Glutamatergic neuron (in vitro differentiated cells): ENCODE measurements around the gene LST1. TPM values are rescaled to one million over a fixed set of nuclear protein-coding genes. Genes with fewer than 3 reads are reported as not detected.
A peak's percentile ranks its signal among the peaks of the same experiment; 100 is the strongest.

Experiments used
- DNase-seq: peaks from one replicate; pipeline ENCODE4 v3.0.0; 2022
- H3K27ac Mint-ChIP-seq: one replicate; pipeline ENCODE4 v1.8.0; 2020; ENCODE audit warnings: mild to moderate bottlenecking, mixed read lengths, inconsistent platforms; ENCODE audit not compliant: unreplicated experiment
- H3K27me3 Mint-ChIP-seq: one replicate; pipeline ENCODE4 v1.8.0; 2020; ENCODE audit warnings: mild to moderate bottlenecking, moderate library complexity, mixed read lengths, inconsistent platforms; ENCODE audit not compliant: unreplicated experiment
- H3K36me3 Mint-ChIP-seq: one replicate; pipeline ENCODE4 v1.8.0; 2020; ENCODE audit warnings: mild to moderate bottlenecking, mixed read lengths, inconsistent platforms; ENCODE audit not compliant: unreplicated experiment
- H3K4me1 Mint-ChIP-seq: one replicate; pipeline ENCODE4 v1.8.0; 2020; ENCODE audit warnings: mild to moderate bottlenecking, low read depth, mixed read lengths, inconsistent platforms; ENCODE audit not compliant: unreplicated experiment
- H3K4me3 Mint-ChIP-seq: one replicate; pipeline ENCODE4 v1.8.0; 2020; ENCODE audit warnings: mild to moderate bottlenecking, mixed read lengths, inconsistent platforms; ENCODE audit not compliant: unreplicated experiment
- H3K9me3 Mint-ChIP-seq: one replicate; pipeline ENCODE4 v1.8.0; 2020; ENCODE audit warnings: mild to moderate bottlenecking, moderate library complexity, mixed read lengths, inconsistent platforms; ENCODE audit not compliant: unreplicated experiment
- total RNA-seq: library from RNA; stranded (reverse); fragmentation: NEBNext Ultra II Directional; extraction: Animal tissue kit (Norgen Biotek cat#: 25700); gene quantifications from one replicate; pipeline ENCODE4 v1.2.1, GENCODE V29; 2021; ENCODE audit not compliant: unreplicated experiment
- TF ChIP-seq, protein P1 (sequence below): fragments of 200-600 bp; sonication (generic); IDR thresholded peaks from one replicate; pipeline ENCODE4 v1.5.0; 2021; ENCODE audit not compliant: partially characterized antibody, unreplicated experiment

LST1 gene
- total RNA-seq, 1 donor from 2014 or later: not detected

DNA sequence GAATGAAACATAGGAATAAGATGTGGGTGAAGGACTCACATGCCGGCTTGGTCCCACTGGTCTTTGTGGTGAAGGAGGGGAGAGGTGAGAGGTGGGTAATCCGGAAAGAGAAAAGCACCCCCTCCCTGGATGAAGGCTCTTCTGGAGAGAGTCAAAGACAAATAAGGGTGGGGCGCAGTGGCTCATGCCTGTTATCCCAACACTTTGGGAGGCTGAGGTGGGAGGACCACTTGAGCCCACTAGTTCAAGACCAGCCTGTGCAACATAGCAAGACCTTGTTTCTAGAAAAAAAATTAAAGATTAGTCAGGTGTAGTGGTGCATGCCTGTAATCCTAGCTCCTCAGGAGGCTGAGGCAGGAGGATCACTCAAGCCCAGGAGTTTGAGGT is 7.0 kb upstream of the LST1 start:
- Mint-ChIP-seq H3K9me3 (peaks cover 7% of the 10 kb centered on the region), H3K4me3 (no peak overlapping the region), H3K27me3 (peaks cover 9% of the 10 kb centered on the region), H3K4me1 (peaks cover 5% of the 10 kb centered on the region), H3K36me3 (no peaks in the 10 kb centered on the region), H3K27ac (no peak overlapping the region)
- TF ChIP-seq, protein P1, sequence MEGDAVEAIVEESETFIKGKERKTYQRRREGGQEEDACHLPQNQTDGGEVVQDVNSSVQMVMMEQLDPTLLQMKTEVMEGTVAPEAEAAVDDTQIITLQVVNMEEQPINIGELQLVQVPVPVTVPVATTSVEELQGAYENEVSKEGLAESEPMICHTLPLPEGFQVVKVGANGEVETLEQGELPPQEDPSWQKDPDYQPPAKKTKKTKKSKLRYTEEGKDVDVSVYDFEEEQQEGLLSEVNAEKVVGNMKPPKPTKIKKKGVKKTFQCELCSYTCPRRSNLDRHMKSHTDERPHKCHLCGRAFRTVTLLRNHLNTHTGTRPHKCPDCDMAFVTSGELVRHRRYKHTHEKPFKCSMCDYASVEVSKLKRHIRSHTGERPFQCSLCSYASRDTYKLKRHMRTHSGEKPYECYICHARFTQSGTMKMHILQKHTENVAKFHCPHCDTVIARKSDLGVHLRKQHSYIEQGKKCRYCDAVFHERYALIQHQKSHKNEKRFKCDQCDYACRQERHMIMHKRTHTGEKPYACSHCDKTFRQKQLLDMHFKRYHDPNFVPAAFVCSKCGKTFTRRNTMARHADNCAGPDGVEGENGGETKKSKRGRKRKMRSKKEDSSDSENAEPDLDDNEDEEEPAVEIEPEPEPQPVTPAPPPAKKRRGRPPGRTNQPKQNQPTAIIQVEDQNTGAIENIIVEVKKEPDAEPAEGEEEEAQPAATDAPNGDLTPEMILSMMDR: no peak
- no peak for DNase-seq

DNA sequence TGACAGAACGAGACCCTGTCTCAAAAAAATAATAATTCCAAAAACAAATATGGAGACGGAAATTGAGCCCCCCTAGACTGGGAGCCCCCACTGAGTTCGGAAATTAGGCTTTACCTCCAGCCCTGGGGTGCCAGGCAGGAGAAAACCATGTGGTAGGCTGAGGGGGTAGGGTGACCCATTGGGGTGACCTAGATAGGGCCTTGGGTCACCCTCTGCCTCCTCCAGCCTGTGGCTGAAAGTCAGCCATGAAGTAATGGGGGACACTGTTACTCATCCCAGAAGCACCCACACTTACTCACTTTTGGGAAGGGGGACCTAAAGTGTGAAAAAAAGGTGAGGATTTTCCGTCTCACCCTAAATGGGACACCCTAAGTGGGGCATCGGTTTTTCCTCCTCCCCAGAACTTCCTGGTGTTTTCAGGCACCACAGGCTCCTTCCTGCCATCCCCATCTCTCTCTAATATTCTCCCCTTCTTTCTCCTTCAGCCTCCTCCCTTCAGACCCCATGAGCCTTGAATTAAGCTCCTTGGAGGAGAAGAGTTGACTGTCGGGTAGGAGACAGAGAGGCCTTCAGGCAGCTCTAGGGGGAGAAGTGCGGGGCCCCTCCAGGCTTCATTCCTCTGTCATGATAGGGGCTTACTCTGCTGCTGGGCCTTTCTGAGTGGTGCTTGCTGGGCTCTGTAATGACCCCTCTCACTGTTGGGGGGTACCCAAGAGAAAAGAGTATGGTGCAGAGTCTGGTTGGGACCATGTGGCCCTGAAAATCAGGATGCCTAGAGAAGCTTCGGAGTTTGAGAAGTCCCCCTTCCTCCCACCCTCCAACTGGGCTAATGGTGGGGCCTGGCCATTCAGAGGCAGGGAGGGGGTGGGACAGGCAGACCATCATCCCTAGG is 6.3 kb upstream of the LST1 start:
- Mint-ChIP-seq H3K4me3 (peak overlapping the region; percentile 64), H3K27ac (no peak overlapping the region), H3K36me3 (no peaks in the 10 kb centered on the region), H3K27me3 (peaks cover 9% of the 10 kb centered on the region), H3K9me3 (peaks cover 4% of the 10 kb centered on the region), H3K4me1 (peaks cover 5% of the 10 kb centered on the region)
- DNase-seq: no peak
- TF ChIP-seq, protein P1: no peak

DNA sequence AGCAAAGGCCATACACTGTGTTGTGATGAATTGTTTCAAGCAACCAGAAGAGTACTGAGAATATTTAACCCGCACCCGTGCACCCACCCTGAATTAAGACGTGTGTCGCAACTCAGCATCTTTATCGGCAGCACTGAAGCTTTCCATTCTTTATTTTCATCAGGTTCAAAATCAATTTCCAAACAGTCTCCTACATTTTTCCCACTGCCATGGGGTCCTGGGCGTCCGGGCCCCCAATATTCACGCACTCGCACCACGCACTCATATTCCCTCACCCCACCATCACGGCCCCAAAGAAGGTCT is 5.7 kb upstream of the LST1 start:
- DNase-seq: no peak
- H3K27ac Mint-ChIP-seq: no peak overlapping the region
- H3K4me3 Mint-ChIP-seq: peak overlapping the region; percentile 64
- TF ChIP-seq, protein P1: no peak
- peaks cover 5% of the 10 kb centered on the region for H3K27me3 Mint-ChIP-seq
- peaks cover 5% of the 10 kb centered on the region for H3K4me1 Mint-ChIP-seq
- H3K9me3 Mint-ChIP-seq: peaks cover 4% of the 10 kb centered on the region
- no peaks in the 10 kb centered on the region for H3K36me3 Mint-ChIP-seq

DNA sequence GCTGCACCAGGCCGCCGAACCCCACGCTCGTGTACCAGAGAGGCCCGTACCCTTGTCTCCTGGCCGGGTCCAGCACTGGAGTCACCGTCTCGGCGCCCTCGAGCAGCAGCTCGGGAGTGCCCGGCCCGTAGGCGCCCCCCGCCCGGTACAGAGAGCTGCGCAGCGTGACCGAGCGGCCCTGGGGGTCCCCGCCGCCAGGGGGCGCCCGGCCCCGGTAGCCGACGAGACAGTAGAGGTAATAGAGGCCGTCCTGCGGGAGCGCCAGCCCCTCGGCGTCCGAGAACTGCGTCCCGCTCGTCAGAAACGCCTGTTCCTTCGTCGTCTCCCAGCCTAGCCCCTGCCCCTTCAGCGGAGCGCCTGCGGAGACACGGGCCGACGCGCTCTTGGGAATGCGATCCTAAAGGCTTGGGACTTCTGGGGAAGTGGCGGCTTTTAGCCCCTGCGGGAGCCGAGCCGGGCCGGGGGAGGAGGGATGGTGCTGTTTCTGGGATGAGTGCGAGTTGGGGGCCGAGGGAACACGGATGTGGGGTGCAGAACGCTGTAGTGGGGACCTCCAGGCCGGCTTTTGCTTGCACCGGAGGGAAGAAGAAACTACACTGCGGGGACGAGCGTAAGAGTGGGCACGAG is 5.2 kb upstream of the LST1 start:
- Mint-ChIP-seq H3K9me3 (peaks cover 3% of the 10 kb centered on the region), H3K27me3 (peaks cover 4% of the 10 kb centered on the region), H3K4me1 (peaks cover 5% of the 10 kb centered on the region), H3K4me3 (peak overlapping the region; percentile 93), H3K27ac (peak overlapping the region; percentile 66), H3K36me3 (no peaks in the 10 kb centered on the region)
- TF ChIP-seq, protein P1: peak; percentile 99
- DNase-seq: peak; percentile 94
